Measurements from ENCODE around the gene MFSD1.

Gene MFSD1

GRCh38 chr3:158810823-158811724 lies 9.2 kb downstream of the MFSD1 start:
- peak; percentile 19 for DNase-seq (ENCODE audit: low spot score)

- DNase-seq (ENCODE audit: low spot score) = no peak
Measured at GRCh38 chr3:158819282-158819681, 17.4 kb downstream of the MFSD1 start.

GRCh38 chr3:158820521-158820920 lies 18.7 kb downstream of the MFSD1 start:
- no peak for DNase-seq (ENCODE audit: low spot score)

GRCh38 chr3:158821847-158822246 lies 20.0 kb downstream of the MFSD1 start:
- no peak for DNase-seq (ENCODE audit: low spot score)

GRCh38 chr3:158823426-158823825 lies 21.6 kb downstream of the MFSD1 start:
- no peak for DNase-seq (ENCODE audit: low spot score)

GRCh38 chr3:158827773-158828172 lies 25.9 kb downstream of the MFSD1 start:
- DNase-seq (ENCODE audit: low spot score) = no peak

GRCh38 chr3:158830391-158830790 lies 28.5 kb downstream of the MFSD1 start:
- peak; percentile 67 for DNase-seq (ENCODE audit: low spot score)

GRCh38 chr3:158831861-158832260 lies 30.0 kb downstream of the MFSD1 start:
- no peak for DNase-seq (ENCODE audit: low spot score)

GRCh38 chr3:158835631-158836030 lies 33.8 kb downstream of the MFSD1 start:
- DNase-seq (ENCODE audit: low spot score) = no peak

GRCh38 chr3:158836312-158836711 lies 34.5 kb downstream of the MFSD1 start:
- no peak for DNase-seq (ENCODE audit: low spot score)

- no peak for DNase-seq (ENCODE audit: low spot score)
Measured at GRCh38 chr3:158837240-158837639, 35.4 kb downstream of the MFSD1 start.

GRCh38 chr3:158839966-158840365 lies 38.1 kb downstream of the MFSD1 start:
- no peak for DNase-seq (ENCODE audit: low spot score)

- no peak for DNase-seq (ENCODE audit: low spot score)
Measured at GRCh38 chr3:158841387-158841786, 39.5 kb downstream of the MFSD1 start.

- DNase-seq (ENCODE audit: low spot score) = no peak
Measured at GRCh38 chr3:158842976-158843375, 41.1 kb downstream of the MFSD1 start.

- DNase-seq (ENCODE audit: low spot score) = peak; percentile 47
Measured at GRCh38 chr3:158845765-158846350, 44.0 kb downstream of the MFSD1 start.

GRCh38 chr3:158846803-158847451 lies 45.1 kb downstream of the MFSD1 start:
- no peak for DNase-seq (ENCODE audit: low spot score)

GRCh38 chr3:158847452-158847821 lies 45.6 kb downstream of the MFSD1 start:
- DNase-seq (ENCODE audit: low spot score) = no peak

GRCh38 chr3:158847885-158848284 lies 46.0 kb downstream of the MFSD1 start:
- no peak for DNase-seq (ENCODE audit: low spot score)

- no peak for DNase-seq (ENCODE audit: low spot score)
Measured at GRCh38 chr3:158849757-158850156, 47.9 kb downstream of the MFSD1 start.

- DNase-seq (ENCODE audit: low spot score) = no peak
Measured at GRCh38 chr3:158859362-158859761, 57.5 kb downstream of the MFSD1 start.

GRCh38 chr3:158863247-158863646 lies 61.4 kb downstream of the MFSD1 start:
- no peak for DNase-seq (ENCODE audit: low spot score)

GRCh38 chr3:158864492-158864891 lies 62.6 kb downstream of the MFSD1 start:
- no peak for DNase-seq (ENCODE audit: low spot score)

GRCh38 chr3:158875700-158876099 lies 73.8 kb downstream of the MFSD1 start:
- no peak for DNase-seq (ENCODE audit: low spot score)
